C4-2B (cell line): ENCODE measurements around the gene ZNF318.

ENCODE experiments used
- ZFX ChIP-seq: fragments of 450-650 bp; IDR thresholded peaks from 2 replicates; pipeline ENCODE4 v1.6.1; 2017
- TF ChIP-seq, protein P1 (sequence below): fragments of 450-650 bp; conservative IDR thresholded peaks from 2 replicates; pipeline ENCODE4 v1.5.1; 2017; ENCODE audit warnings: mild to moderate bottlenecking

DNA sequence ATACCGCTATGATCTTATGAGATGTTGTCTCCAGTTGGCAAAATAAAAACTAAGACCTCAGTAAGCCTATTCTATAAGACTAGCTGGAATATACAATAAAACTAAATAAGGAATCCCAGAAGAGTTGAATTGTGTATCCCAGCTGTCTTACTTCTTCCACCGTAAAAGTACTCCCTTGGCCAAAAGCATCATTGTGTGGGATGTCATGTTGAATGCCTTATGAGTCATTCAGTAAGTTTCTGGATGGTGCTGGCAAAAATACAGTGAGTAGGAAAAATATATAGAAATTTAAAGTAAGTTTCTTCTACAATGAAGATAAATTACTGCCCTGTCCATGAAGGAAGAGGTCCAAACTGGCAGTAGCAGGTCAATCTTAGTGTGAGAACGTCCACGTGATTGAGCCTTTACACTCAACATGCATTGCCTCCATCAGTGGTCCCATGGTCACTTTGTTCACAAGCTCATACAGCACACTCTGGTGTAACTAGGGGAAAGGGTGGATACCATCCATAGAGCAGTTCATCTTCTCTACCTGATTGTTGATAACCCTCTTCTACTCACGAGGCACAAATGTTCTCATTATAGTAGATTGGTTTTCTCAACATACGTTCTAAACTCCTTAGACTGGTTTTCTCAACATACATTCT, 13.7 kb upstream of the ZNF318 start:
- TF ChIP-seq, protein P1, sequence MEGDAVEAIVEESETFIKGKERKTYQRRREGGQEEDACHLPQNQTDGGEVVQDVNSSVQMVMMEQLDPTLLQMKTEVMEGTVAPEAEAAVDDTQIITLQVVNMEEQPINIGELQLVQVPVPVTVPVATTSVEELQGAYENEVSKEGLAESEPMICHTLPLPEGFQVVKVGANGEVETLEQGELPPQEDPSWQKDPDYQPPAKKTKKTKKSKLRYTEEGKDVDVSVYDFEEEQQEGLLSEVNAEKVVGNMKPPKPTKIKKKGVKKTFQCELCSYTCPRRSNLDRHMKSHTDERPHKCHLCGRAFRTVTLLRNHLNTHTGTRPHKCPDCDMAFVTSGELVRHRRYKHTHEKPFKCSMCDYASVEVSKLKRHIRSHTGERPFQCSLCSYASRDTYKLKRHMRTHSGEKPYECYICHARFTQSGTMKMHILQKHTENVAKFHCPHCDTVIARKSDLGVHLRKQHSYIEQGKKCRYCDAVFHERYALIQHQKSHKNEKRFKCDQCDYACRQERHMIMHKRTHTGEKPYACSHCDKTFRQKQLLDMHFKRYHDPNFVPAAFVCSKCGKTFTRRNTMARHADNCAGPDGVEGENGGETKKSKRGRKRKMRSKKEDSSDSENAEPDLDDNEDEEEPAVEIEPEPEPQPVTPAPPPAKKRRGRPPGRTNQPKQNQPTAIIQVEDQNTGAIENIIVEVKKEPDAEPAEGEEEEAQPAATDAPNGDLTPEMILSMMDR = no peak
- TF ChIP-seq ZFX = no peak
